ENCODE measurements around the gene PARK7. TPM values are rescaled to one million over a fixed set of nuclear protein-coding genes. Genes with fewer than 3 reads are reported as not detected.

The PARK7 gene
- total RNA-seq = 168 TPM

GRCh38 chr1:7961216-7962013 is at the start of gene PARK7:
PARK7 (plus strand) TSS chr1:7961711; CDS start chr1:7962786, 1,075 bp downstream.

GRCh38 chr1:7940745-7941436 is 20.6 kb upstream of the PARK7 start, which contains the start of gene TNFRSF9:
TNFRSF9 (minus strand) TSS chr1:7940839; CDS start chr1:7939994, 845 bp downstream.

GRCh38 chr1:8026153-8026975 is 64.9 kb downstream of the PARK7 start, which contains the start of gene ERRFI1:
ERRFI1 (minus strand) TSS chr1:8026309; CDS start chr1:8015619, 10,690 bp downstream.

Other genes with a start within 250 kb of the PARK7 start
- gene VAMP3, start 190.4 kb upstream of the PARK7 start, total RNA-seq = 63.3 TPM
- gene PER3, start 177.4 kb upstream of the PARK7 start, total RNA-seq = 50.6 TPM
- not detected for gene UTS2, start 108.6 kb upstream of the PARK7 start, total RNA-seq
- not detected for gene TNFRSF9, start 20.9 kb upstream of the PARK7 start, total RNA-seq
- gene ERRFI1, start 64.6 kb downstream of the PARK7 start, total RNA-seq = 40.9 TPM

Data from camera-type eye (tissue), 1 donor.